DND-41 (cell line): ENCODE results near the gene SORCS1.
A peak's percentile ranks its signal among the peaks of the same experiment; 100 is the strongest.

Experiments used
- ATAC-seq: fragments of 200-7000 bp; cut with Tn5 transposase; 3 replicates; pipeline ENCODE4 v1.9.1; 2021; ENCODE audit warnings: low read depth; ENCODE audit not compliant: insufficient read depth
- DNase-seq: peaks from one replicate; pipeline ENCODE4 v3.0.0-alpha.2; 2020
- H2AFZ ChIP-seq: 2 replicates; pipeline ENCODE4 v1.6.0; 2012; ENCODE audit warnings: low read depth, low read length
- H3K27ac ChIP-seq: 2 replicates; pipeline ENCODE4 v1.5.1; 2012; ENCODE audit warnings: low read length, inconsistent platforms
- H3K27me3 ChIP-seq: fragments of 200-600 bp; sonication (generic); 2 replicates; pipeline ENCODE4 v1.6.0; 2012; ENCODE audit warnings: low read length, mild to moderate bottlenecking, inconsistent platforms; ENCODE audit not compliant: insufficient read depth, poor library complexity
- H3K36me3 ChIP-seq: 2 replicates; pipeline ENCODE4 v1.5.1; 2012; ENCODE audit warnings: low read length, inconsistent platforms; ENCODE audit not compliant: insufficient read depth
- H3K4me1 ChIP-seq: 2 replicates; pipeline ENCODE4 v1.5.1; 2012; ENCODE audit warnings: mild to moderate bottlenecking, low read length; ENCODE audit not compliant: insufficient read depth
- H3K4me2 ChIP-seq: 2 replicates; pipeline ENCODE4 v1.6.0; 2012; ENCODE audit warnings: mild to moderate bottlenecking, moderate library complexity, low read length, inconsistent platforms; ENCODE audit not compliant: insufficient read depth
- H3K4me3 ChIP-seq, 2 experiments: fragments of 200-600 bp in 1 of 2; shearing (Covaris generic) in 1 of 2; 2 replicates each; pipeline ENCODE4 v1.5.1; 2012 to 2016; ENCODE audit warnings: inconsistent platforms in 2 of 2, low read length in 2 of 2, mild to moderate bottlenecking in 2 of 2, low read depth in 1 of 2, moderate library complexity in 1 of 2
- H3K79me2 ChIP-seq: 2 replicates; pipeline ENCODE4 v1.6.0; 2012; ENCODE audit warnings: low read length, inconsistent platforms; ENCODE audit not compliant: insufficient read depth
- H3K9ac ChIP-seq: 2 replicates; pipeline ENCODE4 v1.6.0; 2012; ENCODE audit warnings: low read depth, mild to moderate bottlenecking, inconsistent platforms, low read length, moderate library complexity
- H3K9me3 ChIP-seq: 2 replicates; pipeline ENCODE4 v1.5.1; 2012; ENCODE audit warnings: low read length, moderate library complexity, mild to moderate bottlenecking, inconsistent platforms; ENCODE audit not compliant: insufficient read depth, severe bottlenecking
- H4K20me1 ChIP-seq: 2 replicates; pipeline ENCODE4 v1.6.0; 2012; ENCODE audit warnings: low read length; ENCODE audit not compliant: insufficient read depth
- CTCF ChIP-seq: IDR thresholded peaks from 2 replicates; pipeline ENCODE4 v1.5.1; 2012; ENCODE audit warnings: borderline replicate concordance, low read length, moderate library complexity, mild to moderate bottlenecking; ENCODE audit not compliant: poor library complexity, severe bottlenecking; ENCODE audit errors: extremely low read depth
- EZH2 ChIP-seq: IDR thresholded peaks from 3 replicates; pipeline ENCODE4 v1.6.1; 2012; ENCODE audit warnings: borderline replicate concordance, low read depth, mild to moderate bottlenecking, moderate library complexity, low read length, inconsistent platforms; ENCODE audit not compliant: severe bottlenecking

Gene SORCS1

GRCh38 chr10:106615081-106615480, 549.4 kb downstream of the SORCS1 start:
- ATAC-seq: no peak
- Histone ChIP-seq H3K4me2 (no peak overlapping the region), H4K20me1 (no peaks in the 10 kb centered on the region), H3K79me2 (no peaks in the 10 kb centered on the region), H3K4me3 (no peak overlapping the region), H3K36me3 (no peaks in the 10 kb centered on the region), H3K4me1 (no peaks in the 10 kb centered on the region), H3K27me3 (no peaks in the 10 kb centered on the region), H2AFZ (no peak overlapping the region), H3K27ac (no peak overlapping the region), H3K9me3 (no peaks in the 10 kb centered on the region), H3K9ac (no peak overlapping the region)
- DNase-seq: no peak
- no peak for TF ChIP-seq CTCF
- TF ChIP-seq EZH2: no peak

- no peak overlapping the region for H3K4me2 ChIP-seq
- H3K27me3 ChIP-seq: no peaks in the 10 kb centered on the region
- no peak for DNase-seq
- no peaks in the 10 kb centered on the region for H3K4me1 ChIP-seq
- no peaks in the 10 kb centered on the region for H3K36me3 ChIP-seq
- H3K79me2 ChIP-seq: no peaks in the 10 kb centered on the region
- no peak overlapping the region for H3K9ac ChIP-seq
- ATAC-seq: no peak
- H3K27ac ChIP-seq: no peak overlapping the region
- TF ChIP-seq EZH2: no peak
- TF ChIP-seq CTCF: no peak
- H4K20me1 ChIP-seq: no peaks in the 10 kb centered on the region
- no peak overlapping the region for H3K4me3 ChIP-seq
- H2AFZ ChIP-seq: no peak overlapping the region
- H3K9me3 ChIP-seq: no peaks in the 10 kb centered on the region
Observed at GRCh38 chr10:106614293-106614692, 550.2 kb downstream of the SORCS1 start.

GRCh38 chr10:106612381-106612780, 552.1 kb downstream of the SORCS1 start:
- no peaks in the 10 kb centered on the region for H3K36me3 ChIP-seq
- H3K9ac ChIP-seq: no peak overlapping the region
- no peak for DNase-seq
- H2AFZ ChIP-seq: no peak overlapping the region
- H4K20me1 ChIP-seq: no peaks in the 10 kb centered on the region
- H3K27ac ChIP-seq: no peak overlapping the region
- H3K4me3 ChIP-seq: no peak overlapping the region
- TF ChIP-seq EZH2: no peak
- no peak for TF ChIP-seq CTCF
- no peaks in the 10 kb centered on the region for H3K27me3 ChIP-seq
- H3K9me3 ChIP-seq: no peaks in the 10 kb centered on the region
- no peak for ATAC-seq
- no peaks in the 10 kb centered on the region for H3K79me2 ChIP-seq
- H3K4me1 ChIP-seq: no peaks in the 10 kb centered on the region
- no peak overlapping the region for H3K4me2 ChIP-seq

- Histone ChIP-seq H3K4me3 (no peak overlapping the region), H3K9me3 (no peaks in the 10 kb centered on the region), H3K27me3 (no peaks in the 10 kb centered on the region), H3K36me3 (no peaks in the 10 kb centered on the region), H3K27ac (no peak overlapping the region), H3K9ac (no peak overlapping the region), H3K79me2 (no peaks in the 10 kb centered on the region), H3K4me1 (no peaks in the 10 kb centered on the region), H4K20me1 (no peaks in the 10 kb centered on the region), H3K4me2 (no peak overlapping the region), H2AFZ (no peak overlapping the region)
- DNase-seq: no peak
- no peak for ATAC-seq
- peak; percentile 19 for TF ChIP-seq CTCF
- no peak for TF ChIP-seq EZH2
Observed at GRCh38 chr10:106609470-106610266, 554.8 kb downstream of the SORCS1 start.
